ENCODE results near the gene CELA3A.
"Not testable (repeated sequence)": the region's sequence is repeated elsewhere in the genome, so short reads cannot be mapped to it uniquely, and the experiment has no call there.

DNA sequence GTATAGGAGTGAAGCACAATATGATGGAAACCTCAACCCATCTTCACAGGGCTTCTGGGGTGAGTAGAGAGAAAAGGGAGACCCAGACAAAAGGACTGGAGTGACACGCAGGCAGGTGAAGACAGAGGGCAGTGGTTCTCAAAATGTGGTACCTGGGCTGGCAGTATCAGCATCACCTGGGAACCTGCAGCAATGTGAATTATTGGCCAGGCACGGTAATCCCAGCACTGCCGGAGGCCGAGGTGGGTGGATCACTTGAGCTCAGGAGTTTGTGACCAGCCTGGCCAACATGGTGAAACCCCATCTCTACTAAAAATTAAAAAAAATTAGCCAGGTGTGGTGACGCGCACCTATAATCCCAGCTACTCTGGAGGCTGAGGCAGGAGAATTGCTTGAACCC lies 19.3 kb upstream of the CELA3A start:
- TF ChIP-seq, protein P1, sequence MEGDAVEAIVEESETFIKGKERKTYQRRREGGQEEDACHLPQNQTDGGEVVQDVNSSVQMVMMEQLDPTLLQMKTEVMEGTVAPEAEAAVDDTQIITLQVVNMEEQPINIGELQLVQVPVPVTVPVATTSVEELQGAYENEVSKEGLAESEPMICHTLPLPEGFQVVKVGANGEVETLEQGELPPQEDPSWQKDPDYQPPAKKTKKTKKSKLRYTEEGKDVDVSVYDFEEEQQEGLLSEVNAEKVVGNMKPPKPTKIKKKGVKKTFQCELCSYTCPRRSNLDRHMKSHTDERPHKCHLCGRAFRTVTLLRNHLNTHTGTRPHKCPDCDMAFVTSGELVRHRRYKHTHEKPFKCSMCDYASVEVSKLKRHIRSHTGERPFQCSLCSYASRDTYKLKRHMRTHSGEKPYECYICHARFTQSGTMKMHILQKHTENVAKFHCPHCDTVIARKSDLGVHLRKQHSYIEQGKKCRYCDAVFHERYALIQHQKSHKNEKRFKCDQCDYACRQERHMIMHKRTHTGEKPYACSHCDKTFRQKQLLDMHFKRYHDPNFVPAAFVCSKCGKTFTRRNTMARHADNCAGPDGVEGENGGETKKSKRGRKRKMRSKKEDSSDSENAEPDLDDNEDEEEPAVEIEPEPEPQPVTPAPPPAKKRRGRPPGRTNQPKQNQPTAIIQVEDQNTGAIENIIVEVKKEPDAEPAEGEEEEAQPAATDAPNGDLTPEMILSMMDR (IDR thresholded peaks at IDR 0.05; ENCODE audit: borderline replicate concordance, extremely low read depth, low read length, poor library complexity, severe bottlenecking) = not testable (repeated sequence)
- TF ChIP-seq EZH2 (IDR thresholded peaks at IDR 0.05; ENCODE audit: borderline replicate concordance, low read depth, low read length, severe bottlenecking) = not testable (repeated sequence)
